GM10266 (cell line): ENCODE data around the gene COA1.

Source experiments
- DNase-seq: peaks from one replicate; pipeline ENCODE4 v3.0.0; 2012; ENCODE audit errors: extremely low spot score
- CTCF ChIP-seq: IDR thresholded peaks from 2 replicates; pipeline ENCODE4 v1.5.1; 2012; ENCODE audit warnings: mild to moderate bottlenecking, low read depth; ENCODE audit not compliant: control insufficient read depth, insufficient read depth; ENCODE audit errors: missing control alignments

COA1 gene

DNA sequence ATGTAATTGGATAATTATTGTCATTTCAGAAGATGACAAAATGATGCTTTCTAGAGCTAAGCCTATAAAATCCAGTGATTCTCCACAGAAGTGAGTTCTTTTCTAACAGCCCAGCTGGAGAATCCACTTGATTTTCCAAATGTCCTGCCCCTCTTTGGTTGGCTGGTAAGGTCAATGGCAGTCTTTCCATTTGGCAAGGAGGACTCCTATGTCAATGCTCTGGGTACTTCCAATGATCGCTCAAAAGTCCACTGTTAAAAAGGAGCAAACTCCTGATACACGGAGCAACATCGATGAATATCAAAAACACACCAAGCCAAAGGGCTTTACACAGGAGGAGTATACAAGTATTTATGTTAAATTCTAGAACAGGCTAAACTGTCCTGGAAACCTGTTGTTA is 88.6 kb downstream of the COA1 start:
- DNase-seq = no peak
- TF ChIP-seq CTCF = no peak

GRCh38 chr7:43639858-43640491 is 89.3 kb downstream of the COA1 start:
- no peak for TF ChIP-seq CTCF
- no peak for DNase-seq

- no peak for TF ChIP-seq CTCF
Observed at GRCh38 chr7:43637114-43637806, 92.1 kb downstream of the COA1 start.

DNA sequence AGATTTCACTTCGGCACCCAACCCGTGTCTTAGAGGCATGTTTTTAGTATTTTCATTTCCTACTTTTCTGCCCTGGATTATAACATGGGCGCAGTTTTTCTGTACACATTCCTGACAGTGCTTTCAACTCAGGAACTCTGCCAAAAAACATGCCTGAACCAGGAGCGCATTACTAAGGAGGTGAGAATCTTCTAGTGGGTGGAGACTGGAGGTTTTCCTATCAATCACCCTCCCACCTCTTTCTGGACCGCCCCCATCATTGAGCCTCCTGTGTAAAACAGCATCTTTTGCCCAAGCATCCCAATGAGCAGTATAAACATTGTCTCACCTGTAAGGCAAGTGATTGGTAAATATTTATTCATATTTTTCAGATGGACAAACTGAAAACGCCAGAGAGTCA is 93.2 kb downstream of the COA1 start:
- no peak for DNase-seq
- no peak for TF ChIP-seq CTCF

More at GRCh38 chr7:43637114-43637806, 92.1 kb downstream of the COA1 start:
- no peak for DNase-seq

DNA sequence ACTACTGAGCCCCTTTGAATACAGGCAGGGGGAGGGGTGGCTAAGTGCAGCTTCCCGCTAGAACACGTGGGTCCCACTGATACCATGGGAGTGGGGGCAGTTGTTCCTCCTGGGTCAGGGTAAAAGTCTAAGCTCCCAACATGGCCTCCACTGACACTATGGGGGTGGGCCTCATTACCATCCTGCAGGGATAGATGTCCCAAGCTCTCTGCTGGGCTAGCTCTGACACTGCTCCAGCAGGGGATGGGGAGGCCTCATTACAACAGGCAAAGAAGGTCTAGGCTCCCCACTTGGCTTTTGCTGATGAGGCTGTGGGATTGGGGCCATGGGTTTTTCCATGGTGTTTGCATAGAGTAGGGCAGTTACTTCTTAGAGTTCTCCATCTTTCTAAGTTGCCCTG is 94.9 kb downstream of the COA1 start:
- TF ChIP-seq CTCF = no peak
- DNase-seq = no peak

GRCh38 chr7:43632746-43633145 is 96.6 kb downstream of the COA1 start:
- no peak for DNase-seq
- TF ChIP-seq CTCF = no peak

DNA sequence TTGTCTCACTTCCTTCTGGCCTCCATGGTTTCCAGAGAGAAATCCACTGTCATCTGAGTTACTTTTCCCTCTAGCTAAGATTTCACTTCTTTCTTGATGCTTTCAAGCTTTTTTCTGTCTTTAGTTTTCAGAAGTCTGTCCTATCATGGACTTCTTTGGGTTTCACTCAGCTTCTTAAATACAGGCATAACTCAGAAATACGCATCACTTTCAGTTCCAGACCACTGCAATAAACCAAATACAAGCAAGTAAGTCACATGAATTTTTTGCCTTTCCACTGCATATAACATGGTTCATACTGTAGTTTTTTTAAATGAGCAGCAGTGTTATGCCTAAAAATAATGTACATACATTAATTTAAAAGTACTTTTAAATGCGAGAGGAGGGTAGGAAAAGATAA is 97.8 kb downstream of the COA1 start:
- TF ChIP-seq CTCF = no peak
- DNase-seq = no peak
